ENCODE data around the gene PUSL1. TPM values are rescaled to one million over a fixed set of nuclear protein-coding genes. Genes with fewer than 3 reads are reported as not detected.

The PUSL1 gene
- total RNA-seq, 1 experiment from 2014 or later, result 38.0 TPM

GRCh38 chr1:1309251-1310108, 1.1 kb downstream of the PUSL1 start:
- Mint-ChIP-seq H3K4me3 (peak overlapping the region; percentile 80 to 82), H3K4me1 (peaks cover 16 to 29% of the 10 kb centered on the region in 2 experiments), H3K27me3 (ENCODE audit: low read depth) (peaks cover 3% of the 10 kb centered on the region; the same call in 1 of the 2 replicates), H3K9me3 (no peaks in the 10 kb centered on the region; a peak in 1 of 5 replicates), H3K27ac (no peak overlapping the region), H3K36me3 (ENCODE audit: insufficient read depth in 1 of 3, low read depth in 3 of 3) (peaks cover 4 to 26% (median 20%) of the 10 kb centered on the region in 3 experiments)
- Histone ChIP-seq H3K56ac (ENCODE audit: insufficient read length, low read depth, low read length) (no peak overlapping the region), H4K5ac (ENCODE audit: insufficient read length, low read depth, low read length) (no peak overlapping the region), H3K18ac (ENCODE audit: insufficient read length, low read depth, low read length) (no peak overlapping the region), H2BK15ac (ENCODE audit: low read depth, low read length) (no peak overlapping the region), H3K23me2 (ENCODE audit: insufficient read length, low read depth, low read length, poor library complexity, severe bottlenecking) (peaks cover 15% of the 10 kb centered on the region), H3K23ac (ENCODE audit: insufficient read length, low read depth, low read length) (no peak overlapping the region), H4K8ac (replicated peaks; ENCODE audit: insufficient read length, low read depth, low read length) (no peak overlapping the region), H3T11ph (ENCODE audit: low read length) (no peak overlapping the region), H2BK20ac (ENCODE audit: low read depth, low read length, poor library complexity, severe bottlenecking) (no peak overlapping the region), H3K4me1 (ENCODE audit: insufficient read depth, low read length) (peaks cover 5% of the 10 kb centered on the region; the same call in 1 of the 2 replicates), H2BK5ac (ENCODE audit: insufficient read length, low read length) (no peak overlapping the region), H3K4ac (ENCODE audit: low read depth, low read length) (no peak overlapping the region), H2AK5ac (ENCODE audit: insufficient read length, low read length) (no peak overlapping the region), H3K79me1 (ENCODE audit: insufficient read depth, low read depth, low read length, poor library complexity, severe bottlenecking) (no peaks in the 10 kb centered on the region), H2BK120ac (ENCODE audit: low read depth, low read length, poor library complexity, severe bottlenecking) (no peak overlapping the region), H2AFZ (ENCODE audit: low read length) (no peak overlapping the region), H3K27ac (ENCODE audit: insufficient read length, low read depth, low read length) (no peak overlapping the region), H3K9me3 (ENCODE audit: control insufficient read depth, low read depth, low read length) (no peaks in the 10 kb centered on the region), H3K4me2 (ENCODE audit: insufficient read depth, insufficient read length, low read length) (peak overlapping the region; percentile 46), H4K20me1 (ENCODE audit: control insufficient read depth, insufficient read depth, insufficient read length) (no peaks in the 10 kb centered on the region), H3K9ac (ENCODE audit: extremely low read depth, insufficient read length, low read length) (peak overlapping the region; percentile 33), H3K27me3 (ENCODE audit: insufficient read depth, low read length) (no peaks in the 10 kb centered on the region), H3K79me2 (ENCODE audit: insufficient read depth, low read length) (no peaks in the 10 kb centered on the region), H3K14ac (ENCODE audit: insufficient read depth, low read length) (no peak overlapping the region), H2BK12ac (ENCODE audit: insufficient read length, low read depth, low read length) (no peak overlapping the region), H4K91ac (ENCODE audit: insufficient read length, low read depth, low read length) (no peak overlapping the region)
- no CpG with 5 or more reads among the region's 57 CpGs for WGBS (ENCODE audit: extremely low coverage, insufficient read length, low lambda C conversion rate)
- DNase-seq, result peak; percentile 62
- no peak for TF ChIP-seq CTCF (conservative IDR thresholded peaks at IDR 0.05)

Measured in H9 (cell line).